ENCODE data around the gene MTURN.

MTURN gene

DNA sequence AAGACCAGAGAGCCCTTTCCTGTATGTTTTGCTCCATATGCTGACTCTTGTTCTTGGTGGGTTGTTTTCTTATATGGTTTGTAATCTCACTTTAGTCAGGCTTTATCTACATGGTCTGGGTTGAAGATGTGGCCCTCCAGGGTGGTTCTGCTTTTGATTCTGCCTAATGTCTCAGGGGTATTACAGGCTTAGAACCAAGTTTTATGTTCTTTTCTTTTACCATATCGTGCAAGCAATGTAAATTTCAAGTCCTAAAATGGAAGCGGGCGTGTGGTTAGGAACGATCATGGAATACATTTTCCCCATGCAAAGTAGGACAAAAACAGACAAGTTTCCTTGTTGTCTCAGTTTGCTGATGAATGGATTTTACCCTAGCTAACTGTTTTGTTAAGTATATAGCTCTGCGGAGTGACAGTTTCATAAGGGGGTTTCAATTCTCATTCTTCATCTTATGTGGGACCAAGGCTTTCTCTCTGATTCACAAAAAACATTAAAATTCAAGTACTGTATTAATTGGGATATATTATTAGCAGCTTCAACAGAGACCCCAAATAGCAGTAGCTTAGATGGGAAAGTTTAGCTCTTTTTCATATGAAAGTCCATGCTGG is 58.7 kb downstream of the MTURN start:
- TF ChIP-seq SPI1 (IDR thresholded peaks at IDR 0.05; ENCODE audit: borderline replicate concordance, low read depth), result no peak
- TF ChIP-seq GABPA (IDR thresholded peaks at IDR 0.05; ENCODE audit: low read depth), result no peak
- TF ChIP-seq, protein P1, sequence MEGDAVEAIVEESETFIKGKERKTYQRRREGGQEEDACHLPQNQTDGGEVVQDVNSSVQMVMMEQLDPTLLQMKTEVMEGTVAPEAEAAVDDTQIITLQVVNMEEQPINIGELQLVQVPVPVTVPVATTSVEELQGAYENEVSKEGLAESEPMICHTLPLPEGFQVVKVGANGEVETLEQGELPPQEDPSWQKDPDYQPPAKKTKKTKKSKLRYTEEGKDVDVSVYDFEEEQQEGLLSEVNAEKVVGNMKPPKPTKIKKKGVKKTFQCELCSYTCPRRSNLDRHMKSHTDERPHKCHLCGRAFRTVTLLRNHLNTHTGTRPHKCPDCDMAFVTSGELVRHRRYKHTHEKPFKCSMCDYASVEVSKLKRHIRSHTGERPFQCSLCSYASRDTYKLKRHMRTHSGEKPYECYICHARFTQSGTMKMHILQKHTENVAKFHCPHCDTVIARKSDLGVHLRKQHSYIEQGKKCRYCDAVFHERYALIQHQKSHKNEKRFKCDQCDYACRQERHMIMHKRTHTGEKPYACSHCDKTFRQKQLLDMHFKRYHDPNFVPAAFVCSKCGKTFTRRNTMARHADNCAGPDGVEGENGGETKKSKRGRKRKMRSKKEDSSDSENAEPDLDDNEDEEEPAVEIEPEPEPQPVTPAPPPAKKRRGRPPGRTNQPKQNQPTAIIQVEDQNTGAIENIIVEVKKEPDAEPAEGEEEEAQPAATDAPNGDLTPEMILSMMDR (IDR thresholded peaks at IDR 0.05; ENCODE audit: insufficient read depth, low read length), result no peak
- TF ChIP-seq, protein P2, sequence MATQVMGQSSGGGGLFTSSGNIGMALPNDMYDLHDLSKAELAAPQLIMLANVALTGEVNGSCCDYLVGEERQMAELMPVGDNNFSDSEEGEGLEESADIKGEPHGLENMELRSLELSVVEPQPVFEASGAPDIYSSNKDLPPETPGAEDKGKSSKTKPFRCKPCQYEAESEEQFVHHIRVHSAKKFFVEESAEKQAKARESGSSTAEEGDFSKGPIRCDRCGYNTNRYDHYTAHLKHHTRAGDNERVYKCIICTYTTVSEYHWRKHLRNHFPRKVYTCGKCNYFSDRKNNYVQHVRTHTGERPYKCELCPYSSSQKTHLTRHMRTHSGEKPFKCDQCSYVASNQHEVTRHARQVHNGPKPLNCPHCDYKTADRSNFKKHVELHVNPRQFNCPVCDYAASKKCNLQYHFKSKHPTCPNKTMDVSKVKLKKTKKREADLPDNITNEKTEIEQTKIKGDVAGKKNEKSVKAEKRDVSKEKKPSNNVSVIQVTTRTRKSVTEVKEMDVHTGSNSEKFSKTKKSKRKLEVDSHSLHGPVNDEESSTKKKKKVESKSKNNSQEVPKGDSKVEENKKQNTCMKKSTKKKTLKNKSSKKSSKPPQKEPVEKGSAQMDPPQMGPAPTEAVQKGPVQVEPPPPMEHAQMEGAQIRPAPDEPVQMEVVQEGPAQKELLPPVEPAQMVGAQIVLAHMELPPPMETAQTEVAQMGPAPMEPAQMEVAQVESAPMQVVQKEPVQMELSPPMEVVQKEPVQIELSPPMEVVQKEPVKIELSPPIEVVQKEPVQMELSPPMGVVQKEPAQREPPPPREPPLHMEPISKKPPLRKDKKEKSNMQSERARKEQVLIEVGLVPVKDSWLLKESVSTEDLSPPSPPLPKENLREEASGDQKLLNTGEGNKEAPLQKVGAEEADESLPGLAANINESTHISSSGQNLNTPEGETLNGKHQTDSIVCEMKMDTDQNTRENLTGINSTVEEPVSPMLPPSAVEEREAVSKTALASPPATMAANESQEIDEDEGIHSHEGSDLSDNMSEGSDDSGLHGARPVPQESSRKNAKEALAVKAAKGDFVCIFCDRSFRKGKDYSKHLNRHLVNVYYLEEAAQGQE (IDR thresholded peaks at IDR 0.05; ENCODE audit: insufficient replicate concordance, low read depth), result no peak
- TF ChIP-seq POLR2AphosphoS5 (IDR thresholded peaks at IDR 0.05; ENCODE audit: low read depth), result no peak
- H3K27ac ChIP-seq (replicated peaks), result no peak overlapping the region
- no peaks in the 10 kb centered on the region for H3K27me3 ChIP-seq (ENCODE audit: insufficient read depth, poor library complexity, severe bottlenecking)
- DNase-seq (ENCODE audit: low read depth in 1 of 2, low spot score in 1 of 2), result no peak
- no peak overlapping the region for H3K4me3 ChIP-seq (replicated peaks; ENCODE audit: insufficient read depth, low read length)

DNA sequence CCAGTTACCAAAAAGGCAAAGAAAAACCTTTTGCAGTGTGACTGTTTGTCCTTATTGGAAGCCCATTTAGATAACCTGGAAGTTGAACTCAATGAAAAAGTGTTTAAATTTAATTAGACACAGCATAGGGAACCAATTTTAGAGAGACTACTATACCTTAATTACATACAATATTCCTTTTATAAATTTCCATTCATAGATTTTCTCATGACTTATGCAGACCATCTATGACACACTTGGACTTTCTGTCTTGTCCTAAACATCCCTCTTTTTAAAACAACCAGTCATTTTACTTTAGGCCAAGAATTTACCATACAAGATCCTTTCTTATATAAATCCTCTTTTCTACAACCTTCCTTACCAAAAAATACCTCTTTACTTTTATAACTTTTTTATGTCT is 61.6 kb downstream of the MTURN start:
- Histone ChIP-seq H3K27ac (replicated peaks) (no peak overlapping the region), H3K27me3 (ENCODE audit: insufficient read depth, poor library complexity, severe bottlenecking) (no peaks in the 10 kb centered on the region), H3K4me3 (replicated peaks; ENCODE audit: insufficient read depth, low read length) (no peak overlapping the region)
- no peak for DNase-seq (ENCODE audit: low read depth in 1 of 2, low spot score in 1 of 2)
- TF ChIP-seq GABPA (IDR thresholded peaks at IDR 0.05; ENCODE audit: low read depth), result no peak

DNA sequence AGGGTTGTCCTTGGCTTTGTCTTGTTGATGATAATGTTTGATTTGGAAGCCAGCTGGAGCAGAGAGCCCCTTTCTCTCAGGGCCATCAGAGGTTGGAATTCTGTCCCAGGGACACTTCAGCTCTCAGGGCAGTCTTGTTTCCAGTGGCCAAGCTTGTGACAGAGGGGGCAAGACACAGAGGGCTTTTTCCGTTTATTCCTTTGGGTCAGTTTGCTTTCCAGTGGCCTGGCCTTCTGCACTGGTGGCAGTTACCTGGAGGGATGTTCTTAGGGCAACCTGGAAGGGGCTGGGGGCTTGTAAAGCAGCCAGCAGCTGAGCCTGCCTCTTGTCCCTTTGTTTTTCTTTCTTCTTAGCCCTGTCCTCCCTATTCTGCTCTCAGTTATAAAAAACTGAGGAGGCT is 62.7 kb downstream of the MTURN start:
- TF ChIP-seq, protein P2 (IDR thresholded peaks at IDR 0.05; ENCODE audit: insufficient replicate concordance, low read depth), result no peak
- TF ChIP-seq, protein P1 (IDR thresholded peaks at IDR 0.05; ENCODE audit: insufficient read depth, low read length), result no peak
- no peak for TF ChIP-seq GABPA (IDR thresholded peaks at IDR 0.05; ENCODE audit: low read depth)
- no peak for TF ChIP-seq POLR2AphosphoS5 (IDR thresholded peaks at IDR 0.05; ENCODE audit: low read depth)
- Histone ChIP-seq H3K27ac (replicated peaks) (no peak overlapping the region), H3K27me3 (ENCODE audit: insufficient read depth, poor library complexity, severe bottlenecking) (no peaks in the 10 kb centered on the region), H3K4me3 (replicated peaks; ENCODE audit: insufficient read depth, low read length) (no peak overlapping the region)
- no peak for DNase-seq (ENCODE audit: low read depth in 1 of 2, low spot score in 1 of 2)

DNA sequence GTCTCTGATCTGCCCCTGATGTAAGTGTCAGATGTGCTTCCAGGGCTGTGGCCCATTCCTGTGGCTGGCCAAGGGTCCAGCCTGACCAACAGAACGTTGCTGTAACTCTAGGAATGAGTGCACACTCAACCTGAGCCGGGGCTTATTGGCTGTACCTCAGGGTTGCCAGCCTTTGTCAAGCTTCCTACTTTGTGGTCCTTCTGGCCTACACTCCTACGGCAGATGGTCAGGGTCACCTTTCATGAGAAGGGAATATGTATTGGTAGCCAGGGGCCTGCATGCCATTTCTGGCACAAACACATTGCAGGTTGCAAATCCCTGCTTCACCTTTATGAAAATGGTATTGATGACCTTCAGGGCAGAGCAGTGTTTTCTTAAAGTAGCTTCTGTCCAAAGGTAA is 64.5 kb downstream of the MTURN start:
- DNase-seq (ENCODE audit: low read depth in 1 of 2, low spot score in 1 of 2), result no peak
- TF ChIP-seq, protein P2 (IDR thresholded peaks at IDR 0.05; ENCODE audit: insufficient replicate concordance, low read depth), result no peak
- TF ChIP-seq POLR2AphosphoS5 (IDR thresholded peaks at IDR 0.05; ENCODE audit: low read depth), result no peak
- no peak for TF ChIP-seq GABPA (IDR thresholded peaks at IDR 0.05; ENCODE audit: low read depth)
- TF ChIP-seq, protein P1 (IDR thresholded peaks at IDR 0.05; ENCODE audit: insufficient read depth, low read length), result no peak
- TF ChIP-seq SPI1 (IDR thresholded peaks at IDR 0.05; ENCODE audit: borderline replicate concordance, low read depth), result no peak
- Histone ChIP-seq H3K4me3 (replicated peaks; ENCODE audit: insufficient read depth, low read length) (no peak overlapping the region), H3K27ac (replicated peaks) (no peak overlapping the region), H3K27me3 (ENCODE audit: insufficient read depth, poor library complexity, severe bottlenecking) (no peaks in the 10 kb centered on the region)
